IPS DF 6.9 (cell line): Measurements from ENCODE around the gene MYO1D.

Source experiments
- DNase-seq: peaks from one replicate; pipeline ENCODE4 v3.0.0-alpha.2; 2013; ENCODE audit warnings: low read depth, low spot score
- H3K27ac ChIP-seq: one replicate; pipeline ENCODE4 v1.5.1; 2013; ENCODE audit warnings: low read length, control low read depth
- H3K27me3 ChIP-seq: 2 replicates; pipeline ENCODE4 v1.6.1; 2013; ENCODE audit warnings: mild to moderate bottlenecking, low read length; ENCODE audit not compliant: control insufficient read depth, insufficient read depth
- H3K36me3 ChIP-seq: 2 replicates; pipeline ENCODE4 v1.6.1; 2013; ENCODE audit warnings: low read length; ENCODE audit not compliant: control insufficient read depth, insufficient read depth
- H3K4me1 ChIP-seq: 2 replicates; pipeline ENCODE4 v1.6.1; 2013; ENCODE audit warnings: low read length; ENCODE audit not compliant: control insufficient read depth, insufficient read depth
- H3K4me3 ChIP-seq: 2 replicates; pipeline ENCODE4 v1.5.1; 2013; ENCODE audit warnings: mild to moderate bottlenecking, low read length
- H3K9me3 ChIP-seq: 2 replicates; pipeline ENCODE4 v1.6.1; 2013; ENCODE audit warnings: low read length, inconsistent platforms; ENCODE audit not compliant: control insufficient read depth, insufficient read depth
- WGBS: extraction: QIAGEN DNeasy Blood & Tissue Kit; methylation state at CpG from one replicate; pipeline ENCODE4 v1.1.7; 2013; ENCODE audit warnings: mixed read lengths, missing lambda C conversion rate; ENCODE audit not compliant: insufficient read length, insufficient coverage; 5-methylcytosine and 5-hydroxymethylcytosine counted together

MYO1D gene

GRCh38 chr17:32443827-32444300 is 433.1 kb downstream of the MYO1D start:
- Histone ChIP-seq H3K36me3 (no peaks in the 10 kb centered on the region; the same call in 1 of the 2 replicates), H3K9me3 (no peaks in the 10 kb centered on the region), H3K27ac (no peak overlapping the region), H3K27me3 (no peaks in the 10 kb centered on the region), H3K4me3 (no peak overlapping the region), H3K4me1 (no peaks in the 10 kb centered on the region)
- WGBS, result no CpG with 5 or more reads among the region's 29 CpGs
- no peak for DNase-seq
